GM21526 (cell line): ENCODE measurements around the gene BCAR3.
"Not testable (repeated sequence)": the region's sequence is repeated elsewhere in the genome, so short reads cannot be mapped to it uniquely, and the experiment has no call there.

ENCODE experiments used
- ATAC-seq: cut with Tn5 transposase; IDR thresholded peaks from one replicate; pipeline ENCODE4 v1.9.1; 2021; ENCODE audit warnings: moderate library complexity; ENCODE audit not compliant: unreplicated experiment, low FRiP score

The BCAR3 gene

GRCh38 chr1:93559695-93560094, 121.9 kb downstream of the BCAR3 start:
- no peak for ATAC-seq

- ATAC-seq: no peak
Observed at GRCh38 chr1:93559045-93559444, 122.6 kb downstream of the BCAR3 start.

- no peak for ATAC-seq
Observed at GRCh38 chr1:93556291-93556690, 125.3 kb downstream of the BCAR3 start.

DNA sequence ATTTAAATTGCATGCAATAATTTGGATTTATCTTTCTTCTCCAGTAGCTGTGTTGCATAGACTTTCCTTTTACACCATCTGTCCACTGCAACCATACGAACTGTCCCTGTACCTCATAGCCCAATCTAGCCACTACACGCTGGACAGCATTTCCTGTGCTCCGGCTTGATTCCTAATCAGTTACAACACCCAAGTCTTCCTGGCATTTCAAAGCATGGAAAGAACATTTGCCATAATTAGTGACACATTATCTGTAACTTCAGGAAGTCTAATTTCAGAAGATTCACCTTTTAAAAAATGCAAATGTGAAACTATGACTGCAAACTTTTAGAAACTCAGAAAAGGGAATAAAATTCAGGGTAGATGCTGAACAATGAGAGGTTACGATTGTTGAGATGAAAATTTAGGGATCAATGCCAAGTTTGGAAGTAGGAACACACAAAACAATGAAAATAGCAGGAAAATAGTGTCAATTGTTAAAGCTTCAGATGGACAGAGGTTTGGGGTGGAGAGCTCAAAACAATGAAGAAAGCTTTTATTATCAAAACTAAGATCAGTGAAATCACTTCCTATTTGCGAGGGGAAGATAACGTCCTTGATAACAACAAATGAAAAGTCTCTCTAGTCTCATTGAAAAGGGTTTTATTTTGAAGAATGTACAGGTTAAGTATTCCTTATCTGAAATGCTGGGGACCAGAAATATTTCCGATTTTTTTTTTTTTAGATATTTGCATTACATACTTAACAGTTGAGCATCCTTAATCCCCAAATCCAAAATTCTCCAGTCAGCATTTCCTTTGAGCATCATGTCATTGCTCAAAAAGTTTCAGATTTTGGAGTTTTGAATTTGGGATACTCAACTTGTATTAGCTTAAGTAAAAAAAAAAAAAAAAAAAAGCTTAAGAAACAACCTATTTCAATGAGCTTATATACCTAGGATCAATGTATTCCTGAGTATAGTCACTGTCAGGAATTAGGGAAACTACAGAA, 126.5 kb downstream of the BCAR3 start:
- no peak for ATAC-seq

DNA sequence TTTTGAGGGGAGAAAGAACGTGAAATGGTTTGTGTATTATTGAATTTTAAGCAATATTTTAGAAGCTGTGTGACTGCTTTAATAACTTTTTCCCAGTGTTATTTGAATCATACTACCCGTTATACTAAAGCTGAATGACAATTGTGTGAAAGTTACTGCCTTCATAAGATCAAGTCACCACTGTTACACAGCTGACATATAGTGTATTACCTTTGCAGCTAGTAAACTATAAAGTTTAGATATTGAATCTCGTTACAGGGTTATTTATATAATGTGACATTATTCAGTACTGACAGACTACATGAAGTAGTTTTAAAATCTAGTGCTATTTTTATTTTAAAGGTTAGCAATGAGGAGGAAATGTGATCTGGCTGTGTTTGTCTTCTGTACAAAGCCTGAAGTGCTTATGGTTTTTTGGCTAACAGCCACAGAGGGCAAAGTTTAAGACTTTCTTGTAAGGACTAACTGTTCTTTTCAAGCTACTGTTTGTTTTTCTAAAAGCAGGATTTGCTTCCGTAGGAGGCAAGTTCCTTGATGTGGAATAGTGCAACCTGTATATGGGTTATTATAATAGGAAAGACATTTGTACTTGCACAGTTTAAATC, 127.6 kb downstream of the BCAR3 start:
- not testable (repeated sequence) for ATAC-seq

GRCh38 chr1:93552741-93553455, 128.7 kb downstream of the BCAR3 start:
- no peak for ATAC-seq

DNA sequence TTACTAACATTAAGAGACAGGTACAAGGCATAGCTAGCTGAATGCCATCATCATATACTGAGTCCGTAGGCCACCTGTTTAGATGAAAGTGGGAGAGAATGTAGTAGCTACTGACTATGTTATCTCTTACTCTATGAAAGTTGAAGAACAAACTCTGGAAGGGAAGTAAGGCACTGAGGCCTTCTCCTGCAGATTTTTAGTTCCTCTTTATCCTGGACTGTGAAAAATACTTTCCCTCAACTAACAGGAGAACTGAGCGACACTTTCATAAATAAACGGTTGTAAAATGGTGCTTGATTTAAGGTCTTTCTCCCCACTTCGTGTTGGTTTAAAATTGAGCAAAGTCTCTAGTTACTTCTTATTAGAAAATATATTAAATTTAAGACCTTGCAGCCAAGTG, 131.8 kb downstream of the BCAR3 start:
- no peak for ATAC-seq

GRCh38 chr1:93549131-93549530, 132.5 kb downstream of the BCAR3 start:
- ATAC-seq: no peak

DNA sequence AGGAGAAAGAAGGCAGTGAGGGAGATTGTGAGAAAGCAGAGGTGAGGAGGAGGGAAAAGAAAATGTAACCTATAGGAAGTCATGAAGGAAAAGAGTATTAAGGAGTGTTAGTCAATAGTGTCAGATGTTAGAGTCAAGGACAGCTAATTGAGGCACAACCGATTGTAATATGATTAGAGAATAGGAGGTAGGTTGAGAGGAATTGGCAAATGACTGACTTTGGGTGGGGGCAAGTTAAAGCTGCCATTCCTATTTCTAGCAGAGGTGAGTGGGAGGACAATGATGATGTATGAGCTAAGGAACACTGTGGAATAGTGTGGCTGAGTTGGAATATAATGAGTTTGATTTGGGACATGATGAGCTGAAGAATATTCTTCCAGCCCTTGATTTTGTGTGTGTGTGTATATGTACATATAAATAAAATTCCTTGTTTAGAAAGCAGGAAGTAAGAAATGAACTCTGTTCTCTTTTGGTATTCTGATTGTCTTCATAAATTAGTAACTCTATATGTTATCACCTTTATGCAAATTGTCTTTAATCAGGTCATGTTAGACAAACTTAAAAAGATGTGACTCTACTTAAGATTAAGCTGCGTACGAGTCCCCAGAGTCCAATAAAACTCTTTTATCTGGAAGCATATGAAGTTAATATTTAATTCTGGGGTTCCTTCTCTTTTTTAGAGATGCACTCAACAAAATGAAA, 135.3 kb downstream of the BCAR3 start:
- ATAC-seq: no peak

GRCh38 chr1:93542398-93542797, 139.2 kb downstream of the BCAR3 start:
- ATAC-seq: no peak

GRCh38 chr1:93541045-93541444, 140.6 kb downstream of the BCAR3 start:
- ATAC-seq: no peak

DNA sequence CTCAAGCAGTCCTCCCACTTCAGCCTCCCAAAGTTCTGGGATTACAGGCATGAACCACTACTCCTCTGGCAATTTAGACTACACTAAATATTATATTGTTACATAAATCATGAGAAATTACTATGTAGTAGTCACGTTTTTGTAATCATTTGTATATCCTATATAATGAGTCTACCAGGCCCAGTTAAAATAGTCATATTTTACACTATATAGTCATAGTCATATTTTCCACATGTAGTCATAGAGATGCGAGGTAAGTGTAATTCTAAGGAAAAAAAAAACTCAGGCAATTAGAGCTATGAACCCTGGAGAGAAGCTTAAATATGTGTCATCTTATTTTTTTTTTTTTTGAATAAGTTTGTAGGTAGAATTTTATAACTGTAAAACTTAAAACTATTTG, 143.7 kb downstream of the BCAR3 start:
- ATAC-seq: no peak

DNA sequence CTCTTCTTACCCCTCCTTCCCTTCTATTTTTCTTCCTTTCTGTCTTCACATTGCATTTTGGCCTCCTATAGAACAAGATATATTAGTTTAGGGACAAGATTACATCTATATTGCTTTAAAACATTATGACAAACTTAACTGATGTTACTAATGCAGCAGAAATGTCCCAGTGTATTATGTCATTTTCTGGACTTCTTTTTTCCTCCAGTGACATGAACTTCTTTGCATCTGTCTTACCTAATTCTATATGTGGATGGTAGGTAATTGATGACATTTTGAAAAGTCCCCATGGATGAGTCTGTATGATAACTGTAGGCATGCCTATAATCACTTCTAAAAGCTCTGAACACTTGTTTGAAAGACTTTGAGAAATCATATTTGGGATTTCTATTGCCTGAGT, 144.2 kb downstream of the BCAR3 start:
- no peak for ATAC-seq

GRCh38 chr1:93533677-93534076, 148.0 kb downstream of the BCAR3 start:
- no peak for ATAC-seq

DNA sequence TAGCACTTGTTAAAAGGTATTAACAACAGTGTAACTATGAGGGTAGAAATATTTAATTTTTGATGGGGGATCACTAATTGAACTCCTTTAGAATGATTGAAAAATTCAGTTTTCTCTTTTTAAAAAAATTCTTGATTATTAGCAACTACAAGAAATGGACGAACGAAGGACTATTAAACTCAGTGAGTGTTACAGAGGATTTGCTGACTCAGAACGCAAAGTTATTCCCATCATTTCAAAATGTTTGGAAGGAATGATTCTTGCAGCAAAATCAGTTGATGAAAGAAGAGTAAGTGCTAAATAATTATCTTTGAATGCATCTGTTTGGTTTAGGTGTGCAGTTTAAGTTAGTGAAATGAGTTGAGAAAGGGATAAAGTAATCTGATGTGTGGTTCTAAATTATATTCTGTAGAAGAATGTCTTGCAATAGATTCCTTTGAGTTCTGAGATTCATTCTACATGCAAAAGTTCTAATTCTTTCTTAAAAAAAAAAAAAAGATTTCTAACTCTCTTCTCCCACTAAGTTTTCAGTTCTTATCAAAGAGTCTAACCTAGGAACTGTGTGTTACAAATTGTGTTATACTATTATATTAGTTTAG, 148.8 kb downstream of the BCAR3 start:
- ATAC-seq: no peak

DNA sequence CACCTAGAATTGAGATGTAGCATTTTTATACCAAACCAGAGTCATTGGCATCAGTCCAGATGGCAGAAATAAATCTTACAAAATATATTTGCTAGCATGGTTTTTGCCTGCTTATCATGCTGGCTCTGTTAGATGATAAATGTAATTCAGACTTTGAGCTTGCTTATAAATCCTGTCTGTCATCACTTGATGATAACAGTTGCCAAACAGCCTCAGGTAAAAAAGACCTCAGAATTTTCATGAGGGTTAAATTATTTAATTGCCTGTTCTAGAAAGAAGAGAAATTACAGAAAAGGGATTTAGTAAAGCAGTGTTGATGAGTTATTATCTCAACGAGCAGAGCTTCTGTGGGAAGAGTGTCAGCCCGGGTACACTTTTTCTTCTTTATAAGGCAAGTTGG, 150.4 kb downstream of the BCAR3 start:
- no peak for ATAC-seq

DNA sequence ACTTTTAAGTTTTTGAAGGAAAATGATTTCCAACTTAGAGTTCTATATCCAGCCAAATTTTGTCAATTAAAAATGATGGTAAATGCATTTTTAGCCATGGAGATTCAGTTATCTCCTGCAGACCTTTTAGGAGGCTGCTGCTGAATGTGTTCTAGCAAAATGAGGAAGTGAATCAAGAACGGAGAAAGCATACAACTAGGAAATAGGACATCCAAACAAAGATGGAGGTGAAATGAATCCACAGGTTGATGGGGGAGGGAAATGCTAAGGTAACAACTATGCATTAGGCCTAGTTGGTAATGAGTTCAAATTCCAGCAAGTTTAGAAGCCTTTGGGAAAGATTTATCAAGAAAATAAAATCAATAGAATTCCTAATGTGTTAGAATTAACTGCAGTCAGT, 153.2 kb downstream of the BCAR3 start:
- ATAC-seq: no peak

DNA sequence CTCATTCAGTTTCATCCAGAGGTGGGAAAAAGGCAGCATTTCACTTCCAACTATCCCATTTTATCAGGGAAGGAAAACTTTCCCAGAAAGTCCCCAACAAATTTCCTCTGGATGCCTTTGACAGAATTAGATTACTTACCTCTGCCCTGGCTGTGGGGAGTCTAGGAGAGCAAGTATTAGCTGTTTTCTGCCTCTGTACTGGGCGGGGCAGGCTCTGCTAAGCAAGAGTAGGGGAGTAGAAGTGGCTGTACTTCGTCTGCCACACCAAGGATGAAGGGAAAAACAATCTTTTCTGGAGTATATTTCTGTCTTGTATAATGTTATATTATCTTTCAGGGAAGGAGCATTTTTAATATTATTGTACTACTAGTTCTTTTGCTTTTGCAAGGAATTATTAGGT, 155.2 kb downstream of the BCAR3 start:
- ATAC-seq: no peak

- ATAC-seq: no peak
Observed at GRCh38 chr1:93525431-93525830, 156.2 kb downstream of the BCAR3 start.

DNA sequence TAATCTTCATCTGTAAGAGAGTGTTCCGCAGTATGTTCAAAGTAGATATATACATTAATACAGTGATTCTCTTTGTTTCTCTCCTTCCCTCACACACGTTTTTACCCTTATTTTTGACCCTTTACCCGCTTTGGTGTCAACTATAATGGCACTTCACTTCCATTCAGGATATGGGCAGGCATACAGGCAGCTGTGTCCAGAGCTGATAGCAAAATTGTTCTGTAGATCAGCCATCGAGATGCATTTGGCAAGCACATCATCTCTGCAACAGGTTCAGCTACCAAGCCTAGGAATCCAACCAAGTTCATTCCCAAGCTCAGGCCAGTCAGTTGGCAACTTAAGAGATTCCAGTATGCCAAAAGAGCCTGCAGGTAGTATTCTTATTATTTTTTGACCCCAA, 158.9 kb downstream of the BCAR3 start:
- no peak for ATAC-seq
